Astrocyte (in vitro differentiated cells and primary cell): ENCODE data around the gene ADAMTS16.

ENCODE experiments used
- EZH2 ChIP-seq: IDR thresholded peaks from 2 replicates; pipeline ENCODE4 v1.6.1; 2012; ENCODE audit warnings: mild to moderate bottlenecking, low read length, inconsistent platforms; ENCODE audit not compliant: insufficient read depth
- TF ChIP-seq, protein P1 (sequence below): IDR thresholded peaks from 2 replicates; pipeline ENCODE4 v1.5.1; 2011; ENCODE audit warnings: low read depth, mild to moderate bottlenecking, inconsistent platforms, low read length, moderate library complexity; ENCODE audit not compliant: insufficient read depth

DNA sequence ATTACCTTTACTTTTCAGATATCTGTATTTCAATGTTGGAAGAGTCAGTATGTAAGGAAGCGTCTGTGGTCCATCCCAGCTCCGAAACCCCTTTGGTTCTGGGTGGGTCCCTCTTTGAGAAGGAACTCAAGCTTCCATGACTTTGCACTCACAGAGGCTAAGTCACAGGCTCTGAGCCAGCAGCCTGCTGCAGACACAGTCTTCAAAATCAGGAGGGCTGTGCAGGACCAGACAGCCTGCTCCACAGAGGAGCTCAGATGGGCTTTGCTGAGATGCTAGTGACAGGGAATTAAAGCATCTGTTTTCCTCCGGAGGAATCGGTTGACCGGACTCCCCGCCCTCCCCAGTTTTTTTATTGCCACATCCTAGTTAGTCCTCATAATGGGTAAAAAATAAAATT is 155.9 kb downstream of the ADAMTS16 start:
- TF ChIP-seq, protein P1, sequence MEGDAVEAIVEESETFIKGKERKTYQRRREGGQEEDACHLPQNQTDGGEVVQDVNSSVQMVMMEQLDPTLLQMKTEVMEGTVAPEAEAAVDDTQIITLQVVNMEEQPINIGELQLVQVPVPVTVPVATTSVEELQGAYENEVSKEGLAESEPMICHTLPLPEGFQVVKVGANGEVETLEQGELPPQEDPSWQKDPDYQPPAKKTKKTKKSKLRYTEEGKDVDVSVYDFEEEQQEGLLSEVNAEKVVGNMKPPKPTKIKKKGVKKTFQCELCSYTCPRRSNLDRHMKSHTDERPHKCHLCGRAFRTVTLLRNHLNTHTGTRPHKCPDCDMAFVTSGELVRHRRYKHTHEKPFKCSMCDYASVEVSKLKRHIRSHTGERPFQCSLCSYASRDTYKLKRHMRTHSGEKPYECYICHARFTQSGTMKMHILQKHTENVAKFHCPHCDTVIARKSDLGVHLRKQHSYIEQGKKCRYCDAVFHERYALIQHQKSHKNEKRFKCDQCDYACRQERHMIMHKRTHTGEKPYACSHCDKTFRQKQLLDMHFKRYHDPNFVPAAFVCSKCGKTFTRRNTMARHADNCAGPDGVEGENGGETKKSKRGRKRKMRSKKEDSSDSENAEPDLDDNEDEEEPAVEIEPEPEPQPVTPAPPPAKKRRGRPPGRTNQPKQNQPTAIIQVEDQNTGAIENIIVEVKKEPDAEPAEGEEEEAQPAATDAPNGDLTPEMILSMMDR = no peak
- no peak for TF ChIP-seq EZH2
